Activated naive CD4-positive, alpha-beta T cell treated with anti-CD3 and anti-CD28 coated beads, Interleukin-2, amount 10 ng/mL, durations not matched to agents 7 days and 5 days (primary cell): ENCODE measurements around the gene MYZAP.

Experiments used
- CTCF ChIA-PET: fragments of 350-600 bp; sonication (Branson Sonifier 250); formaldehyde crosslinking; loops from one replicate; lab custom pipeline; 2021; ENCODE audit warnings: antibody characterized with exemption; lab: Charles Lee
- DNase-seq: peaks from one replicate; pipeline ENCODE4 v3.0.0-alpha.2; 2020
- H3K27ac Mint-ChIP-seq: one replicate; pipeline ENCODE4 v1.8.0; 2021; ENCODE audit warnings: mild to moderate bottlenecking, moderate library complexity, mixed read lengths
- H3K27me3 Mint-ChIP-seq: one replicate; pipeline ENCODE4 v1.8.0; 2021; ENCODE audit warnings: mild to moderate bottlenecking, mixed read lengths
- H3K36me3 Mint-ChIP-seq: one replicate; pipeline ENCODE4 v1.8.0; 2021; ENCODE audit warnings: mixed read lengths
- H3K4me1 Mint-ChIP-seq: one replicate; pipeline ENCODE4 v1.8.0; 2021; ENCODE audit warnings: mixed read lengths
- H3K4me3 Mint-ChIP-seq: one replicate; pipeline ENCODE4 v1.8.0; 2021; ENCODE audit warnings: mild to moderate bottlenecking, moderate library complexity, mixed read lengths
- H3K9me3 Mint-ChIP-seq: one replicate; pipeline ENCODE4 v1.8.0; 2021; ENCODE audit warnings: mixed read lengths

MYZAP gene

DNA sequence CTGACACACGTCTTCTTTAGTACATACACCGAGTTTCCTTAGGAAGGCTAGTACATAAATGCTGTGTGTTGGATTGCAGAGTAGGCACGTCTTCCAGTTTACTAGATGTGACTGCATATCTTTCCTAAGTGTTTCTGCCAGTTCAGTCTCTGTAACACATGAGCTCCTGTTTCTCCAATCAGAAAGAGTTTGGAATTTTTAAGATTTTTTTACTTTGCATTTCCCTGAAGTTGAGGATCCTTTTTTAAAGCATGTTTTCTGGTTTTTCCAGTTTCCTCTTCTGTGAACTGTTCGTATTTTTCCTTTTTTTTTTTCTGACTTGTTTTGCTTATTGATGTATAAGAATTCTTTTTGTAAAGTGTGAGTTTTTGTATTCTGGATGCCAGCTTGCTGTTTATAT, 107.3 kb downstream of the MYZAP start:
- peaks cover 29% of the 10 kb centered on the region for H3K27me3 Mint-ChIP-seq
- CTCF ChIA-PET, result no interaction called here

DNA sequence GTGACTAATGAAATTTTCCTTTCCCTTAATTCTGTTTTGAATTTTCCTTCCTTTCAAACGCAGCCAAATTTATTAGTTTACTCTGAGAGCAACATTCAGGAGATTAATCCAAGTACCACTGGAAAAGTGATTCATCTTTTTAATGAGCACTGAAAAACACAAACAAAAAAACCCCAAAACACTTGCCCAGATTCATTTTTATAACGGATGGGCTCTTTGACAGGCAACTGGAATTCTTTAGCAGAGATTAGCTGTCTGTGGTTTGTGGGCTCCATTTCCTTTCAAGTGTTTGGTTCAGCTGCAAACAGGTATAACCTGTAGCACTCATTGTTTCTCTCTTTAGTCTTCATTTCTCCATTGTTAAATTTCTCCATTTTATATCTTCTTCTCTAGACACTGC, 111.7 kb downstream of the MYZAP start:
- peaks cover 54% of the 10 kb centered on the region for H3K4me1 Mint-ChIP-seq
- H3K9me3 Mint-ChIP-seq, result no peaks in the 10 kb centered on the region
- DNase-seq, result peak; percentile 43
- peaks cover 10% of the 10 kb centered on the region for H3K27me3 Mint-ChIP-seq
- H3K27ac Mint-ChIP-seq, result peak overlapping the region; percentile 35
- H3K4me3 Mint-ChIP-seq, result no peak overlapping the region
- CTCF ChIA-PET, result interaction anchor here (1.4 kb wide), 1 partner anchor 62 kb away, joined by 3 read pairs; no protein-coding TSS in a partner anchor
- peaks cover 7% of the 10 kb centered on the region for H3K36me3 Mint-ChIP-seq

More for the DNA sequence above, 107.3 kb downstream of the MYZAP start:
- H3K4me3 Mint-ChIP-seq, result no peak overlapping the region
- no peak overlapping the region for H3K27ac Mint-ChIP-seq
- no peak for DNase-seq
- H3K4me1 Mint-ChIP-seq, result peaks cover 19% of the 10 kb centered on the region
- no peaks in the 10 kb centered on the region for H3K36me3 Mint-ChIP-seq
- H3K9me3 Mint-ChIP-seq, result no peaks in the 10 kb centered on the region

DNA sequence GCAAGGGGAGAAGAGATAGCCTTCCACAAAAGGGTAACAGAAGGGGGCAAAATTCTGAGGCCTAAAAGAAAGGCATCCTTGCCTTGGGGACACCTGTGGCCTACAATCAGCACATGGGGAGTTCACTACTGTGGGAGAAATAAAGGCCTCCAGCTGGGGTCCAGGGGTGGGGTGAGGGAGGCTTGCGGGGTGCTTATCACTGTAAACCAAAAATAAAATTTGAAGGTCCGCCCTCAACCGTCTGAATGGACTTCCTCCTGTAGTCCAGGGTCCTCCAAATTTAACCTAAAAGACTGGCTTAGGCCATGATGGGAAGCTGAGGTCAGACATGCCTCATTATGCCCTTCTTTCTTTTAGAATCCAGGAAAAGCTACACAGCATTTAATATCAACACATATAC, 112.7 kb downstream of the MYZAP start:
- H3K27ac Mint-ChIP-seq, result no peak overlapping the region
- DNase-seq, result no peak
- peaks cover 64% of the 10 kb centered on the region for H3K4me1 Mint-ChIP-seq
- H3K36me3 Mint-ChIP-seq, result peaks cover 15% of the 10 kb centered on the region
- CTCF ChIA-PET, result interaction anchor here (0.9 kb wide), 1 partner anchor 117 kb away, joined by 3 read pairs; no protein-coding TSS in a partner anchor
- H3K9me3 Mint-ChIP-seq, result no peaks in the 10 kb centered on the region
- no peak overlapping the region for H3K4me3 Mint-ChIP-seq
- peaks cover 10% of the 10 kb centered on the region for H3K27me3 Mint-ChIP-seq

DNA sequence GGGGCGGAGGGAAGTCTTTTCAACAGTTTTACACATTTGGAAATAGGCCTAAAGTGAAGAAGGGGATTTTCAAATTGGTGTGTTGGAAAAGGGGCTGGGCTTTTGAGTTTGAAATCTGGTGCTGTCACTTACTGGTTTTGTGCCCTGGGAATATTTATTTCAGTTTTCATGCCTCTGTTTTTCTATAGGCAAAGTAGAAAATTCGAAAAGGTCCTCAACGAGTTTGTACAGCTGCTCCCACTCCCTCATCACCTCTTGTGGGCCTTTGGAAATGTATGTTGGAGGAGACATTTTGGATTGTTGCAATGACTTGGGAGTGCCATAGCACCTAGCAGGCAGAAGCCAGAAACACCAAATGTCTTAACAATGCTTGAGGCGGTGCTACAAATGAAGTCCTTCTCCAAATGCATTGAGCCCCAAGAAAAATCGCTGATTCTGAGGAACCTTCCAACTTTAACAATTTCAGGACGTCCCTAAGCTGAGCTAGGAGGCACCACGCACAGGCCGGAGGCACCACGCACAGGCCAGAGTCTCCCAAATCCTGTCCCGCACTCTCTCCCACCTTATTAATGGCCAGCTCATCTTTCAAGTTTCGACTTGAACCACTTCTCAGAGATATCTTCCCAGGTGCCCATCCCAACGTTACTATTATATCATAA, 114.2 kb downstream of the MYZAP start:
- Mint-ChIP-seq H3K4me1 (peaks cover 79% of the 10 kb centered on the region), H3K9me3 (no peaks in the 10 kb centered on the region), H3K36me3 (peaks cover 27% of the 10 kb centered on the region), H3K4me3 (peak overlapping the region; percentile 83), H3K27ac (peak overlapping the region; percentile 83), H3K27me3 (no peaks in the 10 kb centered on the region)
- CTCF ChIA-PET, result interaction anchor here (2.3 kb wide), 1 partner anchor 145 kb away, joined by 11 read pairs; no protein-coding TSS in a partner anchor
- DNase-seq, result no peak

DNA sequence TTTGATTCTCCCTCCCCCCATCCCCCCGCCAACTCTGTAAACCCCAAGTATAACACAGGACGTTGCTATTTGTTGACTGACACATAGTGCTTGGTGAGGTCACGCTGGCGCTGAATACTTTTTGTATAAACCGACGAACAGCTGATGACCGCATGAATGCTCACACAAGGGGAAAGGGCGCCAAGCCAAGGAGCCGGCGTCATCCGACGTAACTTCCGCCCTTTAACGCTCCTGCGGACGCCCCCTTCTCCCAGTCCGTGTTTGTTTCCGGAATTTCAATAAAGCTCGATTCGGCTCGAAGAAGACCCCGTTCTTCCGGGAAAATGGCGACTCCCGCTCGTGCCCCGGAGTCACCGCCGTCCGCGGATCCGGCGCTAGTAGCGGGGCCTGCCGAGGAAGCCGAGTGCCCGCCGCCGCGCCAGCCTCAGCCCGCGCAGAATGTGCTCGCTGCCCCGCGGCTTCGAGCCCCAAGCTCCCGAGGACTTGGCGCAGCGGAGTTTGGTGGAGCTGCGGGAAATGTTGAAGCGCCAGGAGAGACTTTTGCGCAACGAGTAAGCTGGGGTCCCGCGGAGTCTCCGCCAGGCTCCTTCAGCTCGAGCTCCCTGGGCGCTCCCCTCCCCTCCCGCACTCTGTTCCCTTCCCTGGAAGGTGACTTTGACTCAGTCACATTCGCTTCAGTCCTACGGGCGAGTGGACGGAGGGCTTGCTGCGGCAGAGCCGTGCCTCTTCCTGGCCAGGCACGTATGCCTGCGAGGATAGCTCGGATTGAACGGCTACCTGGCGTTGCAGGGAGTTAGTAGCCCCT, 114.9 kb downstream of the MYZAP start, which contains the start of gene POLR2M:
POLR2M (plus strand) TSS at position 310 of the 805 bp plus-strand sequence; CDS start at position 439, 129 bp downstream.
- H3K4me1 Mint-ChIP-seq, result peaks cover 86% of the 10 kb centered on the region
- CTCF ChIA-PET, result interaction anchor here (0.7 to 2.3 kb wide), 3 partner anchors 23 to 146 kb away, joined by 3 to 14 read pairs (median 11); no protein-coding TSS in a partner anchor
- DNase-seq, result peak; percentile 93
- peaks cover 34% of the 10 kb centered on the region for H3K36me3 Mint-ChIP-seq
- H3K27me3 Mint-ChIP-seq, result no peaks in the 10 kb centered on the region
- H3K4me3 Mint-ChIP-seq, result peak within 1 kb of the TSS; percentile 83
- no peaks in the 10 kb centered on the region for H3K9me3 Mint-ChIP-seq
- H3K27ac Mint-ChIP-seq, result peak within 1 kb of the TSS; percentile 83

DNA sequence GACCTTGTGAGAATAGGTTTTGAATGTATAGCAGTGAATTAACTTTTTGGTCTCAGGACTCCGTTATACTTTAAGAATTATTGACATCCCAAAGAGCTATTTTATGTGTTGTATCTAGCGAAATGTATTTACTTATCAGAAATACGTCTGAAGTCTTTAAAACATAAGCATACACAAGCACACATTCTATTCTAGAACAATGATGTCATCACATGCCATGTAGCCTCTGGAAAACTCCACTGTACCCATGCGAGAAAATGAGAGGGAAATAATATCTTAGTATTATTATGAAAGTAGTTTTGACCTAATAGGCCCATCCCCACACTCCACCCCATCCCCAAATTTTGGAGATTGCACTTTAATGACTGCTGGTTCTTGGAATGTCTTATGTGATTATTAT, 116.3 kb downstream of the MYZAP start:
- Mint-ChIP-seq H3K9me3 (no peaks in the 10 kb centered on the region), H3K4me1 (peaks cover 76% of the 10 kb centered on the region), H3K4me3 (peak overlapping the region; percentile 83), H3K27me3 (no peaks in the 10 kb centered on the region), H3K27ac (no peak overlapping the region), H3K36me3 (peaks cover 45% of the 10 kb centered on the region)
- CTCF ChIA-PET, result interaction anchor here (1.1 to 2.3 kb wide), 3 partner anchors 24 to 148 kb away, joined by 3 to 14 read pairs (median 11); no protein-coding TSS in a partner anchor
- no peak for DNase-seq

DNA sequence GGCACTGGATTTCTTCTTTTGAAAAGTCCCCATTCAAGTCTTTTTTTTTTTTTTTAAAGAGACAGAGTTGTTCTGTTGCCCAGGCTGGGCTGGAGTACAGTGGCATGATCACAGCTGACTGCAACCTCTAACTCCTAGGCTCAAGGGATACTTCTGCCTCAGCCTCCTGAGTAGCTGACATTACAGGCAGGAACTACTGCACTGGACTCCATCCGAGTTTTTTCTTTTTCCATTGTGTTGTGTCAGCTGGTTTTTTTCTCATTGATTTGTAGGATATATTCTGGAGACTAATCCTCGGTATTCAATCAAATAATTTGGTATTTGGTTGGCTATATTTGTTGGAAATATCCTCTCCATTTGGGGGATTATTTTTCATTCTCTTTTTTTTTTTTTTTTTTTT, 126.6 kb downstream of the MYZAP start:
- Mint-ChIP-seq H3K4me1 (no peaks in the 10 kb centered on the region), H3K27ac (no peak overlapping the region), H3K36me3 (peaks cover 51% of the 10 kb centered on the region), H3K4me3 (no peak overlapping the region), H3K27me3 (no peaks in the 10 kb centered on the region), H3K9me3 (no peaks in the 10 kb centered on the region)
- DNase-seq, result no peak
- CTCF ChIA-PET, result no interaction called here

DNA sequence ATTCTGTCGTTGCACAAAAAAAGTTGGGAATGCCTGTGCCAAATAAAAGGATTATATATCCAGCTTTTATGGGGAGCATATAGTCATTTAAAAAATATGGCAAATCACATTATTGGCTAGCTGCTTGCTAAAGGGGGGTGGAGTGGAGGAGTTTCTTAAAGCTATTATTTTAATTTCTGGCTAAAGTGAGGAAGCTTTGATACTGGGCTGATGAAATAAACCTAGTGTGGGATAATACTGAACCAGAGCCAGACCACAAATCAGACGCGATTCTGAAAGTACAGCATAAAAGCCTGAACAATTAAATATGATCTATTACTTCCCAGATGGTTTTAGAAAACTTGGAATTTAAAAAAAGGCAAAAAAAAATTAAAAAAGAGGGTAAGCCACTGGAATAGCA, 129.2 kb downstream of the MYZAP start:
- no peak for DNase-seq
- no peaks in the 10 kb centered on the region for H3K4me1 Mint-ChIP-seq
- no peaks in the 10 kb centered on the region for H3K9me3 Mint-ChIP-seq
- H3K27me3 Mint-ChIP-seq, result no peaks in the 10 kb centered on the region
- peaks cover 38% of the 10 kb centered on the region for H3K36me3 Mint-ChIP-seq
- H3K4me3 Mint-ChIP-seq, result no peak overlapping the region
- H3K27ac Mint-ChIP-seq, result no peak overlapping the region
- CTCF ChIA-PET, result interaction anchor here (1.0 kb wide), 1 partner anchor 12 kb away, joined by 3 read pairs; no protein-coding TSS in a partner anchor

DNA sequence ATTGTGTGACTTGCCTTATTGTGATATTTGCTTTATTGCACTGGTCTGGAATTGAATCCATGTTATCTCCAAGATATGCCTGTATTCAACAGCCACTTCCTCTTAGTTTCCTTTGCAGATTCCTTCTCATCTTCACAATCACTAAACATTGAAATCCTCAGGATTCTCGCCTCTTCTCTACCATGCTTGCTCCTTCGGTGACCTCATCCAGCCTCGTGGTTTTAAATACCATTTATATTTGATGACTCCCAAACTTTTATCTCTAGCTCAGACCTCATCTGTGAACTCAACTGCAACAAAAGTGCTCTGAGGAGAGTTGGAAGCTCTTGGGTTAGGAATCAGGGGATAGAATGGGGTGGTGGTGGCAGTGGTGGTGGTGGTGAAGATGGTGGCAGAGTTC, 134.7 kb downstream of the MYZAP start:
- CTCF ChIA-PET, result no interaction called here
- Mint-ChIP-seq H3K27me3 (no peaks in the 10 kb centered on the region), H3K36me3 (peaks cover 6% of the 10 kb centered on the region), H3K4me3 (no peak overlapping the region), H3K4me1 (no peaks in the 10 kb centered on the region), H3K27ac (no peak overlapping the region), H3K9me3 (no peaks in the 10 kb centered on the region)
- no peak for DNase-seq

DNA sequence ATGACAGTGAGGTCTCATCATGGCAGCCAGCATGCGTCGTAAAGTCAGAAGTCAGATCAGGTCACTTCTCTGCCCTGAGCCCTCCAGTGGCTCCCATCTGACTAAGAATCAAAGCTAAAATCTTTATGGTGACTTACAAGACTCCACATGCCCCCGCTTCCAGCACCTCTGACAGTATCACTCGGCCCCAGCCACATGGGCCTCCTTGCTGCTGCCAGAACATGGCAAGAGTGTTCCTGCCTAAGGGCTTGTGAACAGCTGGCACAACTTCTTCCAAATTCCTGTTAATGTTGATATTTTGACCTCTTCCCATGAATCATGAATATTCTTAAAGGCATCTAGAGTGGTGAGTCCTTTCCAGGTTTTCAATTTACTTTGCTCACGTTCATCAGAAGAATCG, 135.3 kb downstream of the MYZAP start:
- DNase-seq, result no peak
- no peaks in the 10 kb centered on the region for H3K9me3 Mint-ChIP-seq
- no peaks in the 10 kb centered on the region for H3K27me3 Mint-ChIP-seq
- no peaks in the 10 kb centered on the region for H3K4me1 Mint-ChIP-seq
- H3K27ac Mint-ChIP-seq, result no peak overlapping the region
- CTCF ChIA-PET, result no interaction called here
- no peak overlapping the region for H3K4me3 Mint-ChIP-seq
- H3K36me3 Mint-ChIP-seq, result peaks cover 6% of the 10 kb centered on the region

DNA sequence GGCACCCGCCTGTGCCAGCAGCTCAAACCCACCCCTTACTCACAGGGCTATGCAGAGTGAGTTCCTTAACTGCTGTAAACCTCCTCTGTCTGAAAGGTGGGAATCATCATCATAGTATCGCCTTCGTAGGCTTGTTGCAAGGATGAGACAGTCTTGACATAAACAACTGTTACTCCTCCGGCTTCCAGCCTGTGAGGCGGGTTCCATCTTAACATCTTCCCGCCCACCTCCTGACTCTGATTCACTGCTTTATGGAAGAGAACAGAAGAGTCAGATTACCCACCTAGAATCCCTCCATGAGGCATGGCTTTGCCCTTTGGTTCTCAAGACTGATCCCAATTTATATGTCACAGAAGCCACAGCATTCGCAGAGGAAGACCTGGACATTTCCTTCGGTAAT, 136.7 kb downstream of the MYZAP start:
- Mint-ChIP-seq H3K4me3 (no peak overlapping the region), H3K27ac (no peak overlapping the region), H3K36me3 (peaks cover 2% of the 10 kb centered on the region), H3K4me1 (no peaks in the 10 kb centered on the region), H3K9me3 (no peaks in the 10 kb centered on the region), H3K27me3 (no peaks in the 10 kb centered on the region)
- no peak for DNase-seq
- CTCF ChIA-PET, result no interaction called here

DNA sequence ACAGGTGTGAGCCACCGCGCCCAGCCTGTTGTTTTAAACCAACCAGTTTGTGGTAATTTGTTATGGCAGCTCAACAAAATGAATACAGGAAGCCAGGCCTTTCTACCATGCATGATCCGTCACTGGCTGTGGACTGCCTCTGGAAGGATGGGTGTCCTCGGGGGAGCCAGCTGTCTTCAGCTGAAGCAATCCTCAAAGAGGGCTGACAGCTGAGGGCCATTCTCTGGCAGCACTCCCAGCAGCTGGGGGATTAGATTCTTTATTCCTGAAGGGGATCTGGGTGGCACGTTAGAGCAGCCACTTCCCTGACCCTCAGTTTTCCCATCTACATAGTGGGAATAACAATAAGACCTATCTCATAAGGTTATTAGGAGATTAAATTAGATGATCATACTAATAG, 139.2 kb downstream of the MYZAP start:
- no peaks in the 10 kb centered on the region for H3K36me3 Mint-ChIP-seq
- H3K4me1 Mint-ChIP-seq, result peaks cover 3% of the 10 kb centered on the region
- no peak overlapping the region for H3K4me3 Mint-ChIP-seq
- H3K9me3 Mint-ChIP-seq, result no peaks in the 10 kb centered on the region
- no peak overlapping the region for H3K27ac Mint-ChIP-seq
- no peaks in the 10 kb centered on the region for H3K27me3 Mint-ChIP-seq
- CTCF ChIA-PET, result interaction anchor here (0.9 to 2.2 kb wide), 10 partner anchors 9 to 340 kb away, joined by 3 to 5 read pairs (median 4); no protein-coding TSS in a partner anchor
- DNase-seq, result no peak

DNA sequence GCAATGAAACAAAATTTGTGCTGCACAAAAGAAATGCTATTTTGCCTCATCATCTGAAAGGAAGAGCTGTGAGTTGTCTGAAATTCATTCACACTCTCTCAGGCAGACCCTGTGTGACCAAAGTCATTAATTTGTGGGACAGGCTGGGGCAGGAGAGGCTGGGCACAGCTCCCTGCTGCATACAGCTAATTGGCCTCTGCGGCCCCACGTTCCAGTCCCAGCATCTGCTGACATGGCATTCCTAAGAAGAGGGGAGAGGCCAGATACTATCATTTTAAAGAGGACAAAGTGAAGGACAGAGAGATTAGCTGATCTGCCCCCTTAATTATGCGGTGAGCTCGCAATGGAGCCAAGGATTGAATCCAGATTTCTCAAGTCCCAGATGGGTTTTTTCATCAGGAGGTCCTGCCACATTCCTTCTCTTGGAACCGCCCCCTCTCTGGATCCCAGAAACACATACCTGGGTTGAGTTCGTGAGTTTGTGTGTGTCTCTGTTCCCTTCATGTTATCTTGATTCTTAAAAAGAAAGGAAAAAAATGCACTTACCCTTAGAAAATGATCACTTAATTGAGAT, 139.9 kb downstream of the MYZAP start:
- H3K27me3 Mint-ChIP-seq, result no peaks in the 10 kb centered on the region
- no peak for DNase-seq
- no peaks in the 10 kb centered on the region for H3K36me3 Mint-ChIP-seq
- H3K4me1 Mint-ChIP-seq, result peaks cover 3% of the 10 kb centered on the region
- CTCF ChIA-PET, result interaction anchor here (0.6 to 2.6 kb wide), 15 partner anchors 8 to 361 kb away, joined by 3 to 14 read pairs (median 4); no protein-coding TSS in a partner anchor
- no peaks in the 10 kb centered on the region for H3K9me3 Mint-ChIP-seq
- H3K4me3 Mint-ChIP-seq, result no peak overlapping the region
- no peak overlapping the region for H3K27ac Mint-ChIP-seq
